HEK293 (cell line): ENCODE data around the gene TMEM79.
A peak's percentile ranks its signal among the peaks of the same experiment; 100 is the strongest.

Experiments
- CTCF ChIA-PET: fragments of 350-600 bp; formaldehyde crosslinking; extraction: SDS; loops from one replicate; lab custom pipeline; 2021; ENCODE audit warnings: antibody characterized with exemption; lab: Yijun Ruan, JAX
- POLR2A ChIA-PET: fragments of 300-600 bp; formaldehyde crosslinking; extraction: SDS; loops from one replicate; lab custom pipeline; 2020; ENCODE audit warnings: antibody characterized with exemption, inconsistent platforms; lab: Yijun Ruan, JAX
- H3K27ac ChIP-seq: fragments of 200-500 bp; sonication (Bioruptor generic); 2 replicates; pipeline ENCODE4 v1.5.1; 2014; ENCODE audit warnings: low read depth, low read length, control low read depth, inconsistent platforms; ENCODE audit errors: extremely low read depth
- H3K36me3 ChIP-seq, 2 experiments: fragments of 200-500 bp in 1 of 2; sonication (Bioruptor generic) in 1 of 2; 1 replicate in 1 of 2; 2 replicates in 1 of 2; pipeline ENCODE4 v1.5.1; 2014 to 2017; ENCODE audit warnings: inconsistent platforms in 2 of 2, low read length in 2 of 2; ENCODE audit not compliant: control insufficient read depth in 2 of 2, insufficient read depth in 1 of 2
- H3K4me1 ChIP-seq: fragments of 200-500 bp; sonication (Bioruptor generic); 2 replicates; pipeline ENCODE4 v1.5.1; 2014; ENCODE audit warnings: mild to moderate bottlenecking, low read length, inconsistent platforms; ENCODE audit not compliant: control insufficient read depth, insufficient read depth
- H3K4me3 ChIP-seq: 2 replicates; pipeline ENCODE4 v1.5.1; 2011; ENCODE audit warnings: low read depth, mild to moderate bottlenecking, control low read depth, low read length, moderate library complexity
- H3K9me3 ChIP-seq: fragments of 200-500 bp; sonication (Bioruptor generic); 2 replicates; pipeline ENCODE4 v1.5.1; 2014; ENCODE audit warnings: low read depth, low read length, inconsistent platforms; ENCODE audit not compliant: control insufficient read depth, insufficient read depth
- EGR2 ChIP-seq: fragments of 450-650 bp; formaldehyde crosslinking; IDR thresholded peaks from 2 replicates; pipeline ENCODE4 v1.5.1; 2016; ENCODE audit warnings: low read depth, missing biosample characterization, missing genetic modification characterization
- GLI2 ChIP-seq: fragments of 450-650 bp; formaldehyde crosslinking; IDR thresholded peaks from 2 replicates; pipeline ENCODE4; 2017; ENCODE audit warnings: missing biosample characterization, missing genetic modification characterization, low read depth, borderline replicate concordance
- HOXC10 ChIP-seq: sonication (generic); formaldehyde crosslinking; IDR thresholded peaks from 2 replicates; pipeline ENCODE4 v1.8.1; 2023; ENCODE audit warnings: mild to moderate bottlenecking, missing genetic modification reagents
- RBAK ChIP-seq: fragments of 450-650 bp; formaldehyde crosslinking; IDR thresholded peaks from 2 replicates; pipeline ENCODE4 v1.5.1; 2016; ENCODE audit warnings: missing biosample characterization, missing genetic modification characterization
- SALL2 ChIP-seq: fragments of 450-650 bp; formaldehyde crosslinking; IDR thresholded peaks from 2 replicates; pipeline ENCODE4 v1.5.0; 2017; ENCODE audit warnings: missing biosample characterization, mild to moderate bottlenecking, missing genetic modification characterization, borderline replicate concordance
- WT1 ChIP-seq: fragments of 450-650 bp; formaldehyde crosslinking; IDR thresholded peaks from 2 replicates; pipeline ENCODE4 v1.5.1; 2016; ENCODE audit warnings: missing biosample characterization, missing genetic modification characterization
- ZIC2 ChIP-seq: fragments of 450-650 bp; formaldehyde crosslinking; IDR thresholded peaks from 2 replicates; pipeline ENCODE4 v1.5.1; 2016; ENCODE audit warnings: missing biosample characterization, missing genetic modification characterization
- ZNF2 ChIP-seq: fragments of 450-650 bp; formaldehyde crosslinking; IDR thresholded peaks from 2 replicates; pipeline ENCODE4 v1.5.1; 2016; ENCODE audit warnings: missing biosample characterization, missing genetic modification characterization
- ZNF560 ChIP-seq: fragments of 450-650 bp; formaldehyde crosslinking; IDR thresholded peaks from 2 replicates; pipeline ENCODE4 v1.5.1; 2017; ENCODE audit warnings: missing biosample characterization, missing genetic modification characterization, borderline replicate concordance
- ZNF654 ChIP-seq: fragments of 450-650 bp; formaldehyde crosslinking; IDR thresholded peaks from 2 replicates; pipeline ENCODE4 v1.5.1; 2016; ENCODE audit warnings: low read depth, missing biosample characterization, missing genetic modification characterization
- TF ChIP-seq, protein P1 (sequence below): fragments of 450-650 bp; formaldehyde crosslinking; IDR thresholded peaks from 2 replicates; pipeline ENCODE4 v1.5.1; 2016; ENCODE audit warnings: missing biosample characterization, missing genetic modification characterization
- TF ChIP-seq, protein P2 (sequence below): fragments of 450-650 bp; formaldehyde crosslinking; IDR thresholded peaks from 2 replicates; pipeline ENCODE4 v1.5.1; 2016; ENCODE audit warnings: missing biosample characterization, missing genetic modification characterization, borderline replicate concordance

TMEM79 gene

DNA sequence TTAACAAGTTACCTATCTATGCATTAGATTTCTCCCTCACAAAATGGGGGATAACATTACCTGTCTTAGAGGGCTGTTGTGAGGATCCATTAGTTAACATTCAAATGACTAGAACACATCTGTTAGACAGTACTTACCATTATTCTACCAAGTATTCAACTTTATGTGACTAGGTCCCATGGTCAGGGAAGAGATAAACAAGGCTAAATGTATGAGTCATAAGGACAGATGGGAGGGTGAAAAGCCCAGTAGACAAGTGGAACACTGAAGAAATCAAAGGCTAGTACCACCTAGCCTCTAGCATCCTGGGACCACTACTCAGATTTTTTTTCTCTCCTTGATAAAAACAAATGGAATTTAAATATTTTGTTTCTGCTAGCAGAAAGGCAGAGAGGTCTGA lies 24.0 kb downstream of the TMEM79 start:
- CTCF ChIA-PET, result interaction anchor here (1.0 kb wide), 1 partner anchor 11 kb away, joined by 3 read pairs; no protein-coding TSS in a partner anchor
- no peak overlapping the region for H3K27ac ChIP-seq
- H3K4me1 ChIP-seq, result no peaks in the 10 kb centered on the region
- TF ChIP-seq WT1 (tag by site-specific recombination), result no peak
- TF ChIP-seq, all 188 proteins: peak for 0
- H3K4me3 ChIP-seq, result no peak overlapping the region
- H3K36me3 ChIP-seq, result peaks cover 74 to 80% of the 10 kb centered on the region in 2 experiments
- POLR2A ChIA-PET, result no interaction called here
- H3K9me3 ChIP-seq, result no peaks in the 10 kb centered on the region

DNA sequence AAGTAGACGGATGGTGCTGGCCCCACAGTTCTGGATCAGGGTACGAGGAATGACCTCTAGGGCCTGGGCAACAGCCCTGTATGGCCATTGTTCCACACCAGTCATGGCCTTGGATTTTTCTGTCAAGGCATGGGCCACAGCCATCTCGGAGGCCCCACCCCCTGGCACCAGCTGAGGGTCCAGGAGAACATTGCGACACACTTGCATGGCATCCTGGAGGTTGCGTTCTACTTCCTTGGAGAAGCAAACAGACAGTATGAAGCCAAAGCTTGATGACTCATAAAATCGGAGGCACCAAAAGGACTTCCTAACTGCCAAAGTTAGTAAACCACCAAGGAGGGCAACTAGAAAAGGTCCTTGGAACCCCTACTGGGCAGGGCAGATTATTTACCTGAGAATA lies 26.8 kb downstream of the TMEM79 start:
- POLR2A ChIA-PET, result interaction anchor here (1.2 to 1.4 kb wide), 2 partner anchors 28 to 37 kb away, joined by 3 read pairs; no protein-coding TSS in a partner anchor
- Histone ChIP-seq H3K4me3 (no peak overlapping the region), H3K9me3 (no peaks in the 10 kb centered on the region), H3K36me3 (peaks cover 88 to 98% of the 10 kb centered on the region in 2 experiments), H3K4me1 (no peaks in the 10 kb centered on the region), H3K27ac (no peak overlapping the region; the same call in 1 of the 2 replicates)
- CTCF ChIA-PET, result interaction anchor here (0.6 kb wide), 1 partner anchor 26 kb away, joined by 3 read pairs; no protein-coding TSS in a partner anchor
- no peak for TF ChIP-seq ZIC2
- TF ChIP-seq HOXC10 (CRISPR knock-in tag), result no peak
- TF ChIP-seq, protein P1, sequence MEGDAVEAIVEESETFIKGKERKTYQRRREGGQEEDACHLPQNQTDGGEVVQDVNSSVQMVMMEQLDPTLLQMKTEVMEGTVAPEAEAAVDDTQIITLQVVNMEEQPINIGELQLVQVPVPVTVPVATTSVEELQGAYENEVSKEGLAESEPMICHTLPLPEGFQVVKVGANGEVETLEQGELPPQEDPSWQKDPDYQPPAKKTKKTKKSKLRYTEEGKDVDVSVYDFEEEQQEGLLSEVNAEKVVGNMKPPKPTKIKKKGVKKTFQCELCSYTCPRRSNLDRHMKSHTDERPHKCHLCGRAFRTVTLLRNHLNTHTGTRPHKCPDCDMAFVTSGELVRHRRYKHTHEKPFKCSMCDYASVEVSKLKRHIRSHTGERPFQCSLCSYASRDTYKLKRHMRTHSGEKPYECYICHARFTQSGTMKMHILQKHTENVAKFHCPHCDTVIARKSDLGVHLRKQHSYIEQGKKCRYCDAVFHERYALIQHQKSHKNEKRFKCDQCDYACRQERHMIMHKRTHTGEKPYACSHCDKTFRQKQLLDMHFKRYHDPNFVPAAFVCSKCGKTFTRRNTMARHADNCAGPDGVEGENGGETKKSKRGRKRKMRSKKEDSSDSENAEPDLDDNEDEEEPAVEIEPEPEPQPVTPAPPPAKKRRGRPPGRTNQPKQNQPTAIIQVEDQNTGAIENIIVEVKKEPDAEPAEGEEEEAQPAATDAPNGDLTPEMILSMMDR (tag by site-specific recombination), result no peak
- TF ChIP-seq, protein P2, sequence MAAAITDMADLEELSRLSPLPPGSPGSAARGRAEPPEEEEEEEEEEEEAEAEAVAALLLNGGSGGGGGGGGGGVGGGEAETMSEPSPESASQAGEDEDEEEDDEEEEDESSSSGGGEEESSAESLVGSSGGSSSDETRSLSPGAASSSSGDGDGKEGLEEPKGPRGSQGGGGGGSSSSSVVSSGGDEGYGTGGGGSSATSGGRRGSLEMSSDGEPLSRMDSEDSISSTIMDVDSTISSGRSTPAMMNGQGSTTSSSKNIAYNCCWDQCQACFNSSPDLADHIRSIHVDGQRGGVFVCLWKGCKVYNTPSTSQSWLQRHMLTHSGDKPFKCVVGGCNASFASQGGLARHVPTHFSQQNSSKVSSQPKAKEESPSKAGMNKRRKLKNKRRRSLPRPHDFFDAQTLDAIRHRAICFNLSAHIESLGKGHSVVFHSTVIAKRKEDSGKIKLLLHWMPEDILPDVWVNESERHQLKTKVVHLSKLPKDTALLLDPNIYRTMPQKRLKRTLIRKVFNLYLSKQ, result no peak

DNA sequence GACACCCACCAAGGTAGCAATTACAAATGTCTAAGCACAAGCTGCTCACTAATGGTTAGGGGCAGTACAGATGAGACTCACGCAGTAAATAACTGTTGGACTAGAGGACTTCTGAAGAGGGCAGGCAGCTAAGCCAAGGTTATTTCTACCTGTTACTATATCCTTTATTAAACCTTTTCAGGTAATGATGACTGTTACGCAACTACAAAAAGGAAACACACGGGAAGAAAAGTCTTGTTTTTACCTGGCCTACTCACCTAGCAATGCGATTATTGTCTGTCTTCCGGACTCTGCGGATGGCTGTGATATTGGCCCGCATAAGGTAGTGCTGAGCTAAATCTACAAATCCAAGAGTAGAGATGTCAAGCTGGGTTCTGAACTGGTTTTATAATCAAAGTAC lies 32.8 kb downstream of the TMEM79 start:
- H3K27ac ChIP-seq, result no peak overlapping the region
- H3K4me1 ChIP-seq, result no peaks in the 10 kb centered on the region
- no peaks in the 10 kb centered on the region for H3K9me3 ChIP-seq
- TF ChIP-seq ZNF560 (no peak), ZNF2 (tag by site-specific recombination) (no peak), EGR2 (no peak), GLI2 (tag by site-specific recombination) (no peak), RBAK (tag by site-specific recombination) (no peak)
- CTCF ChIA-PET, result no interaction called here
- POLR2A ChIA-PET, result interaction anchor here (0.7 to 1.2 kb wide), 2 partner anchors 21 to 195 kb away, joined by 3 read pairs; partner anchors contain the start of genes CCT3 and TSACC
- H3K36me3 ChIP-seq, result peaks cover 94 to 100% of the 10 kb centered on the region in 2 experiments
- H3K4me3 ChIP-seq, result no peak overlapping the region

DNA sequence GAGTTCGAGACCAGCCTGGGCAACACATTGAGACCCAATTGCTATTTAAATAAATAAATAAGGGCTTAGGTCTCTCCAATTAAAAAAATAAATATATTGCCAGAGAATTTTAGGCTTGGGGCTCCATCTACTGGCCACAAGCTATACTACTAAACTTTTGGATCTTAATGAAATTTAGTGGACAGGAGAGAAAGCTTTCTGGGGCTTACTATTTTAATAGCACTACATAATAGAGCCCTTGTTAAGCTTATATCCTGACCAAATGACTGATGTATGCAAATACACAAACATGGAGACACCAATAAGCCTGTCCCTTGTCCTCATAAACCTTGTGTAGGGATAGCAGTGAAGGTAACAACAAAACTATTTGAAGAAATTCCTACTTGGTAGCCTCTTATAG lies 35.5 kb downstream of the TMEM79 start:
- no peaks in the 10 kb centered on the region for H3K9me3 ChIP-seq
- ChIA-PET POLR2A (interaction anchor here (1.4 kb wide), 1 partner anchor 37 kb away, joined by 6 read pairs; the partner anchor contains the start of gene SMG5), CTCF (interaction anchor here (0.5 to 2.4 kb wide), 27 partner anchors 9 to 1190 kb away, joined by 3 to 14 read pairs (median 4); partner anchors contain the start of genes CCT3, GLMP and TSACC)
- TF ChIP-seq SALL2 (no peak), ZNF654 (tag by site-specific recombination) (peak; percentile 52)
- no peaks in the 10 kb centered on the region for H3K4me1 ChIP-seq
- no peak overlapping the region for H3K27ac ChIP-seq
- peaks cover 92 to 96% of the 10 kb centered on the region in 2 experiments for H3K36me3 ChIP-seq
- no peak overlapping the region for H3K4me3 ChIP-seq
